Colonic mucosa (tissue), 4 donors: ENCODE measurements around the gene ABLIM1. TPM values are rescaled to one million over a fixed set of nuclear protein-coding genes. Genes with fewer than 3 reads are reported as not detected.

Experiments
- DNase-seq: peaks from one replicate; pipeline ENCODE4 v3.0.0-alpha.2; 2020
- H3K27ac ChIP-seq: fragments of 200-600 bp; one replicate; pipeline ENCODE4 v1.8.0; 2021
- H3K27me3 ChIP-seq: fragments of 200-600 bp; one replicate; pipeline ENCODE4 v1.8.0; 2021
- H3K36me3 ChIP-seq: fragments of 200-600 bp; one replicate; pipeline ENCODE4 v1.8.0; 2021
- H3K4me1 ChIP-seq: fragments of 200-600 bp; one replicate; pipeline ENCODE4 v1.8.0; 2021; ENCODE audit warnings: mild to moderate bottlenecking
- H3K4me3 ChIP-seq: fragments of 200-600 bp; one replicate; pipeline ENCODE4 v1.8.0; 2021
- H3K9ac ChIP-seq, 2 donors: one replicate each; pipeline ENCODE4 v1.7.0; 2013; ENCODE audit warnings: control low read depth in 2 of 2, low read depth in 2 of 2, low read length in 2 of 2
- H3K9me3 ChIP-seq: fragments of 200-600 bp; one replicate; pipeline ENCODE4 v1.8.0; 2021
- intact Hi-C: fragments of 100-400 bp; cut with DNase I; formaldehyde crosslinking; loops from one replicate; pipeline ENCODE4 v1.14.1; 2022
- total RNA-seq, 2 donors: library from RNA; stranded (reverse); fragmentation: NEBNext Ultra II Directional in 1 of 2; extraction: Animal tissue kit (Norgen Biotek cat#: 25700) in 1 of 2; gene quantifications; one replicate each; pipeline ENCODE4 v1.2.1, GENCODE V29; 2021
- TF ChIP-seq, protein P1 (sequence below): fragments of 200-600 bp; IDR thresholded peaks from one replicate; pipeline ENCODE4 v1.8.0; 2022; ENCODE audit warnings: antibody characterized with exemption, mild to moderate bottlenecking
- donor health status: healthy.
- donor health status: DM: no; HTN: no; CAD: no.
- donor health status: DM: no; HTN: no; CAD: no.

ABLIM1 gene
- total RNA-seq, 2 donors from 2014 or later: 118 to 131 TPM

- intact Hi-C loops: no loop called here
- peak overlapping the region; percentile 92 for H3K27ac ChIP-seq
- H3K9me3 ChIP-seq: no peaks in the 10 kb centered on the region
- no peak overlapping the region for H3K9ac ChIP-seq
- no peak for DNase-seq
- no peaks in the 10 kb centered on the region for H3K27me3 ChIP-seq
- no peaks in the 10 kb centered on the region for H3K36me3 ChIP-seq
- H3K4me3 ChIP-seq: no peak overlapping the region
- H3K4me1 ChIP-seq: peaks cover 7% of the 10 kb centered on the region
- TF ChIP-seq, protein P1, sequence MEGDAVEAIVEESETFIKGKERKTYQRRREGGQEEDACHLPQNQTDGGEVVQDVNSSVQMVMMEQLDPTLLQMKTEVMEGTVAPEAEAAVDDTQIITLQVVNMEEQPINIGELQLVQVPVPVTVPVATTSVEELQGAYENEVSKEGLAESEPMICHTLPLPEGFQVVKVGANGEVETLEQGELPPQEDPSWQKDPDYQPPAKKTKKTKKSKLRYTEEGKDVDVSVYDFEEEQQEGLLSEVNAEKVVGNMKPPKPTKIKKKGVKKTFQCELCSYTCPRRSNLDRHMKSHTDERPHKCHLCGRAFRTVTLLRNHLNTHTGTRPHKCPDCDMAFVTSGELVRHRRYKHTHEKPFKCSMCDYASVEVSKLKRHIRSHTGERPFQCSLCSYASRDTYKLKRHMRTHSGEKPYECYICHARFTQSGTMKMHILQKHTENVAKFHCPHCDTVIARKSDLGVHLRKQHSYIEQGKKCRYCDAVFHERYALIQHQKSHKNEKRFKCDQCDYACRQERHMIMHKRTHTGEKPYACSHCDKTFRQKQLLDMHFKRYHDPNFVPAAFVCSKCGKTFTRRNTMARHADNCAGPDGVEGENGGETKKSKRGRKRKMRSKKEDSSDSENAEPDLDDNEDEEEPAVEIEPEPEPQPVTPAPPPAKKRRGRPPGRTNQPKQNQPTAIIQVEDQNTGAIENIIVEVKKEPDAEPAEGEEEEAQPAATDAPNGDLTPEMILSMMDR: no peak
These were observed 140.5 kb downstream of the ABLIM1 start for GRCh38 chr10:114517368-114518250.

GRCh38 chr10:114516356-114516755 lies 141.7 kb downstream of the ABLIM1 start:
- TF ChIP-seq, protein P1: no peak
- no peaks in the 10 kb centered on the region for H3K27me3 ChIP-seq
- no peak overlapping the region for H3K27ac ChIP-seq
- H3K9ac ChIP-seq: no peak overlapping the region
- no peak for DNase-seq
- no peaks in the 10 kb centered on the region for H3K36me3 ChIP-seq
- peaks cover 6% of the 10 kb centered on the region for H3K4me1 ChIP-seq
- H3K9me3 ChIP-seq: no peaks in the 10 kb centered on the region
- intact Hi-C loops: no loop called here
- H3K4me3 ChIP-seq: no peak overlapping the region

GRCh38 chr10:114515298-114515914 lies 142.7 kb downstream of the ABLIM1 start:
- TF ChIP-seq, protein P1: no peak
- Histone ChIP-seq H3K4me1 (peaks cover 6% of the 10 kb centered on the region), H3K27ac (no peak overlapping the region), H3K36me3 (no peaks in the 10 kb centered on the region), H3K9me3 (no peaks in the 10 kb centered on the region), H3K9ac (no peak overlapping the region), H3K27me3 (no peaks in the 10 kb centered on the region), H3K4me3 (no peak overlapping the region)
- intact Hi-C loops: no loop called here
- DNase-seq: no peak

GRCh38 chr10:114513381-114513792 lies 144.7 kb downstream of the ABLIM1 start:
- no peak overlapping the region for H3K9ac ChIP-seq
- H3K4me1 ChIP-seq: peaks cover 2% of the 10 kb centered on the region
- intact Hi-C loops: no loop called here
- H3K27ac ChIP-seq: no peak overlapping the region
- no peak for DNase-seq
- TF ChIP-seq, protein P1: no peak
- no peaks in the 10 kb centered on the region for H3K9me3 ChIP-seq
- H3K36me3 ChIP-seq: no peaks in the 10 kb centered on the region
- H3K27me3 ChIP-seq: no peaks in the 10 kb centered on the region
- H3K4me3 ChIP-seq: no peak overlapping the region

GRCh38 chr10:114511881-114512280 lies 146.2 kb downstream of the ABLIM1 start:
- Histone ChIP-seq H3K9ac (no peak overlapping the region), H3K9me3 (no peaks in the 10 kb centered on the region), H3K4me3 (no peak overlapping the region), H3K27ac (no peak overlapping the region), H3K36me3 (no peaks in the 10 kb centered on the region), H3K4me1 (peaks cover 11% of the 10 kb centered on the region), H3K27me3 (no peaks in the 10 kb centered on the region)
- intact Hi-C loops: no loop called here
- DNase-seq: no peak
- TF ChIP-seq, protein P1: no peak
